A549 (cell line): ENCODE data around the gene NUDT17. TPM values are rescaled to one million over a fixed set of nuclear protein-coding genes. Genes with fewer than 3 reads are reported as not detected.

Experiments used
- ATAC-seq, 2 experiments: fragments of 200-7000 bp in 1 of 2; fragments of >200 bp in 1 of 2; cut with Nextera tagmentation in 1 of 2; cut with Tn5 transposase in 1 of 2; 3 replicates each; pipeline versions ENCODE4 v1.8.0 to v1.9.1; 2018 to 2020; ENCODE audit warnings: mild to moderate bottlenecking in 1 of 2, moderate library complexity in 1 of 2
- CTCF ChIA-PET: fragments of 300-600 bp; sonication (Branson Sonifier 250); formaldehyde crosslinking; extraction: SDS; loops from one replicate; lab custom pipeline; 2021; ENCODE audit warnings: antibody characterized with exemption, inconsistent platforms; lab: Yijun Ruan, JAX
- POLR2A ChIA-PET: fragments of 350-600 bp; formaldehyde crosslinking; extraction: SDS; loops from one replicate; lab custom pipeline; 2021; ENCODE audit warnings: antibody characterized with exemption, inconsistent platforms; lab: Yijun Ruan, JAX
- DNase-seq, 2 experiments: peaks; one replicate each; pipeline versions ENCODE4 v3.0.0 to v3.0.0-alpha.2; 2011 to 2016; ENCODE audit warnings: low read depth in 1 of 2, low spot score in 1 of 2
- FAIRE-seq: peaks from 2 replicates; lab custom pipeline; 2011; peaks lifted over from hg19 to GRCh38; lab: Jason Lieb, UNC
- H3K27ac ChIP-seq, 2 experiments: fragments of >200 bp; sonication (Bioruptor Twin); formaldehyde crosslinking; 3 replicates each; pipeline ENCODE4 v1.5.1; 2016 to 2017
- H3K4me1 ChIP-seq: fragments of >200 bp; sonication (Bioruptor Twin); formaldehyde crosslinking; 3 replicates; pipeline ENCODE4 v1.6.1; 2016
- H3K4me2 ChIP-seq: fragments of >200 bp; sonication (Bioruptor Twin); formaldehyde crosslinking; 3 replicates; pipeline ENCODE4 v1.6.1; 2016
- H3K4me3 ChIP-seq: fragments of >200 bp; sonication (Bioruptor Twin); formaldehyde crosslinking; 3 replicates; pipeline ENCODE4 v1.5.1; 2016
- H3K9me3 ChIP-seq: fragments of >200 bp; sonication (Bioruptor Twin); formaldehyde crosslinking; 3 replicates; pipeline ENCODE4 v1.6.1; 2016
- BHLHE40 ChIP-seq: IDR thresholded peaks from 2 replicates; pipeline ENCODE4 v1.6.1; 2012; ENCODE audit warnings: low read depth, low read length, inconsistent platforms
- CHD4 ChIP-seq: fragments of 200-600 bp; sonication (generic); IDR thresholded peaks from 2 replicates; pipeline ENCODE4 v1.6.1; 2016; ENCODE audit warnings: antibody characterized with exemption, mild to moderate bottlenecking, borderline replicate concordance
- CTCF ChIP-seq: fragments of >200 bp; sonication (Bioruptor Twin); formaldehyde crosslinking; IDR thresholded peaks from 3 replicates; pipeline ENCODE4 v1.5.1; 2016
- EHMT2 ChIP-seq: fragments of 200-600 bp; sonication (generic); IDR thresholded peaks from 2 replicates; pipeline ENCODE4 v1.6.1; 2016; ENCODE audit warnings: antibody characterized with exemption, low read depth, mild to moderate bottlenecking, moderate library complexity
- ELK1 ChIP-seq: fragments of 150-350 bp; IDR thresholded peaks from 2 replicates; pipeline ENCODE4 v1.6.1; 2014; ENCODE audit warnings: low read depth, mild to moderate bottlenecking, low read length
- ESRRA ChIP-seq: fragments of 150-350 bp; IDR thresholded peaks from 2 replicates; pipeline ENCODE4 v1.6.1; 2014; ENCODE audit warnings: mild to moderate bottlenecking, low read length, borderline replicate concordance
- FOSB ChIP-seq: fragments of 250-450 bp; sonication (Bioruptor Pico); IDR thresholded peaks from 2 replicates; pipeline ENCODE4 v1.5.0; 2020; ENCODE audit warnings: mild to moderate bottlenecking, moderate library complexity
- FOSL2 ChIP-seq, 2 experiments: fragments of 450-650 bp in 1 of 2; fragments of >200 bp in 1 of 2; sonication (Bioruptor Twin) in 1 of 2; formaldehyde crosslinking; IDR thresholded peaks; 2 replicates each; pipeline versions ENCODE4 v1.5.0 to v1.6.1; 2016 to 2020; ENCODE audit warnings: mild to moderate bottlenecking in 1 of 2, moderate library complexity in 1 of 2
- GATA3 ChIP-seq: IDR thresholded peaks from 2 replicates; pipeline ENCODE4 v1.6.1; 2012; ENCODE audit warnings: borderline replicate concordance
- HES2 ChIP-seq: fragments of >200 bp; sonication (Bioruptor Twin); formaldehyde crosslinking; IDR thresholded peaks from 2 replicates; pipeline ENCODE4 v1.6.1; 2016
- HOXA7 ChIP-seq: fragments of 250-450 bp; sonication (Bioruptor Pico); IDR thresholded peaks from 2 replicates; pipeline ENCODE4 v1.5.0; 2020; ENCODE audit warnings: mild to moderate bottlenecking, moderate library complexity
- JUN ChIP-seq, 2 experiments: fragments of >200 bp; sonication (Bioruptor Twin); formaldehyde crosslinking; IDR thresholded peaks; 2 replicates in 1 of 2; 3 replicates in 1 of 2; pipeline ENCODE4 v1.6.1; 2016 to 2017
- JUNB ChIP-seq: fragments of >200 bp; sonication (Bioruptor Twin); formaldehyde crosslinking; IDR thresholded peaks from 2 replicates; pipeline ENCODE4 v1.6.1; 2016
- KDM5A ChIP-seq: fragments of 200-600 bp; sonication (generic); IDR thresholded peaks from 2 replicates; pipeline ENCODE4 v1.6.1; 2016; ENCODE audit warnings: antibody characterized with exemption, mild to moderate bottlenecking
- MAFK ChIP-seq: fragments of 450-650 bp; IDR thresholded peaks from 2 replicates; pipeline ENCODE4 v1.6.1; 2014; ENCODE audit not compliant: partially characterized antibody
- MAX ChIP-seq: IDR thresholded peaks from 2 replicates; pipeline ENCODE4 v1.6.1; 2012
- MAZ ChIP-seq: fragments of 150-350 bp; IDR thresholded peaks from 2 replicates; pipeline ENCODE4 v1.6.1; 2014; ENCODE audit warnings: antibody characterized with exemption, low read depth, low read length, borderline replicate concordance
- MYC ChIP-seq: IDR thresholded peaks from 2 replicates; pipeline ENCODE4 v1.6.1; 2012; ENCODE audit warnings: mild to moderate bottlenecking, inconsistent platforms, low read length, improper control_type of control experiment, borderline replicate concordance
- NPAS2 ChIP-seq: fragments of 250-450 bp; sonication (Bioruptor Pico); IDR thresholded peaks from 2 replicates; pipeline ENCODE4 v1.8.0; 2022; ENCODE audit warnings: mild to moderate bottlenecking, moderate library complexity, borderline replicate concordance
- PBX3 ChIP-seq: IDR thresholded peaks from 2 replicates; pipeline ENCODE4 v1.6.1; 2012
- PHF8 ChIP-seq: fragments of 200-600 bp; sonication (generic); IDR thresholded peaks from 2 replicates; pipeline ENCODE4 v1.6.1; 2016; ENCODE audit warnings: low read depth, mild to moderate bottlenecking, antibody characterized with exemption, moderate library complexity, borderline replicate concordance
- POLR2A ChIP-seq: IDR thresholded peaks from 2 replicates; pipeline ENCODE4 v1.6.1; 2012; ENCODE audit warnings: mild to moderate bottlenecking, low read length
- POLR2AphosphoS2 ChIP-seq: conservative IDR thresholded peaks from 2 replicates; pipeline ENCODE4 v1.6.1; 2012; ENCODE audit warnings: low read length, improper control_type of control experiment, inconsistent platforms
- RARB ChIP-seq: fragments of 250-450 bp; sonication (Bioruptor Pico); IDR thresholded peaks from 2 replicates; pipeline ENCODE4 v1.8.0; 2021; ENCODE audit warnings: mild to moderate bottlenecking, moderate library complexity
- RNF2 ChIP-seq: fragments of 200-600 bp; sonication (generic); IDR thresholded peaks from 2 replicates; pipeline ENCODE4 v1.6.1; 2016; ENCODE audit warnings: low read depth, mild to moderate bottlenecking, antibody characterized with exemption, moderate library complexity, borderline replicate concordance
- SMC3 ChIP-seq: fragments of >200 bp; sonication (Bioruptor Twin); formaldehyde crosslinking; IDR thresholded peaks from 3 replicates; pipeline ENCODE4 v1.6.1; 2018; ENCODE audit warnings: inconsistent platforms
- SREBF2 ChIP-seq: fragments of 450-650 bp; IDR thresholded peaks from 2 replicates; pipeline ENCODE4 v1.6.1; 2014; ENCODE audit warnings: mild to moderate bottlenecking, moderate library complexity
- ZC3H11A ChIP-seq: fragments of 450-650 bp; IDR thresholded peaks from 2 replicates; pipeline ENCODE4 v1.6.1; 2014; ENCODE audit warnings: antibody characterized with exemption, mild to moderate bottlenecking
- ZFP36 ChIP-seq: fragments of 450-650 bp; IDR thresholded peaks from 2 replicates; pipeline ENCODE4 v1.6.1; 2014; ENCODE audit warnings: borderline replicate concordance; ENCODE audit not compliant: partially characterized antibody
- ZNF302 ChIP-seq: fragments of 250-450 bp; sonication (Bioruptor Pico); IDR thresholded peaks from 2 replicates; pipeline ENCODE4 v1.9.0; 2021; ENCODE audit warnings: inconsistent platforms, mild to moderate bottlenecking, moderate library complexity
- ZSCAN20 ChIP-seq: fragments of 250-450 bp; sonication (Bioruptor Pico); IDR thresholded peaks from 2 replicates; pipeline ENCODE4 v1.8.0; 2022; ENCODE audit warnings: mild to moderate bottlenecking, moderate library complexity
- WGBS: methylation state at CpG from one replicate; pipeline ENCODE4 v1.1.6; 2017; ENCODE audit errors: missing lambda C conversion rate; 5-methylcytosine and 5-hydroxymethylcytosine counted together
- polyA plus RNA-seq, 4 experiments: library from polyadenylated mRNA; depleted of rRNA in 3 of 4; stranded (reverse); fragments of >200 nt; fragmentation: RNase III in 1 of 4; extraction: RNeasy Plus Mini Kit Qiagen cat#74134 plus additional on column Dnase treatment in 1 of 4; gene quantifications; 2 replicates in 3 of 4; 3 replicates in 1 of 4; pipeline ENCODE4 v1.2.3, GENCODE V29; 2011 to 2017

The NUDT17 gene
- polyA plus RNA-seq, 2 of the 4 experiments (the other 2 are of a cell fraction): 4.9 to 6.7 TPM

GRCh38 chr1:145871994-145872924, 26.8 kb downstream of the NUDT17 start:
- CTCF ChIA-PET: interaction anchor here (0.8 to 3.7 kb wide), 10 partner anchors 8 to 135 kb away, joined by 3 to 19 read pairs (median 5); partner anchors contain the start of gene NUDT17
- H3K4me1 ChIP-seq: no peaks in the 10 kb centered on the region
- 88% methylated on average over 46 of the region's 47 CpGs for WGBS
- DNase-seq (no peak), ATAC-seq (peak in 1 of 2 experiments; percentile 22; a peak in 2 of 6 replicates)
- no peak overlapping the region for H3K4me3 ChIP-seq
- H3K9me3 ChIP-seq: no peaks in the 10 kb centered on the region
- no peak for TF ChIP-seq MAFK
- TF ChIP-seq GATA3: no peak
- TF ChIP-seq ZFP36: no peak
- no peak for TF ChIP-seq KDM5A
- no peak for TF ChIP-seq HES2
- TF ChIP-seq HOXA7 (CRISPR knock-in tag): no peak
- TF ChIP-seq JUN (IDR thresholded peaks at IDR 0.05): no peak
- no peak for TF ChIP-seq ESRRA
- TF ChIP-seq ELK1: no peak
- no peak for TF ChIP-seq SREBF2
- no peak for TF ChIP-seq MYC
- no peak for TF ChIP-seq ZNF302 (CRISPR knock-in tag)
- no peak for TF ChIP-seq FOSL2 (IDR thresholded peaks at IDR 0.05)
- TF ChIP-seq FOSL2 (CRISPR knock-in tag; IDR thresholded peaks at IDR 0.05): no peak
- TF ChIP-seq JUNB: no peak
- no peak for TF ChIP-seq PBX3
- no peak for TF ChIP-seq MAZ
- TF ChIP-seq MAX: no peak
- no peak for TF ChIP-seq ZC3H11A
- no peak for TF ChIP-seq SMC3
- TF ChIP-seq EHMT2: no peak
- TF ChIP-seq, all 56 proteins: peak for 0
- H3K4me2 ChIP-seq: no peak overlapping the region
- POLR2A ChIA-PET: interaction anchor here (0.9 kb wide), 1 partner anchor 55 kb away, joined by 4 read pairs; the partner anchor contains the start of gene RBM8A
- H3K27ac ChIP-seq: no peak overlapping the region
- no peak for FAIRE-seq

- CTCF ChIA-PET: interaction anchor here (0.6 to 2.5 kb wide), 9 partner anchors 9 to 40 kb away, joined by 3 to 15 read pairs (median 5); partner anchors contain the start of gene NUDT17
- TF ChIP-seq CTCF (no peak), FOSL2 (IDR thresholded peaks at IDR 0.05) (no peak), FOSL2 (CRISPR knock-in tag; IDR thresholded peaks at IDR 0.05) (no peak), PHF8 (no peak), PBX3 (no peak), JUN (IDR thresholded peaks at IDR 0.05) (no peak), POLR2A (no peak), EHMT2 (no peak), RNF2 (no peak), MYC (no peak), ZSCAN20 (CRISPR knock-in tag) (no peak), JUNB (no peak), POLR2AphosphoS2 (no peak), BHLHE40 (no peak), FOSB (CRISPR knock-in tag) (no peak), RARB (CRISPR knock-in tag) (no peak), CHD4 (no peak), SREBF2 (no peak), NPAS2 (CRISPR knock-in tag) (no peak)
- TF ChIP-seq, all 56 proteins: peak for 0
- H3K4me2 ChIP-seq: no peak overlapping the region
- H3K4me1 ChIP-seq: peaks cover 10% of the 10 kb centered on the region; the same call in 1 of the 3 replicates
- no peak overlapping the region for H3K27ac ChIP-seq
- WGBS: 89% methylated on average over 12 of the region's 12 CpGs
- POLR2A ChIA-PET: no interaction called here
- no peak for ATAC-seq
- no peak for DNase-seq
- H3K4me3 ChIP-seq: no peak overlapping the region
- FAIRE-seq: no peak
- H3K9me3 ChIP-seq: no peaks in the 10 kb centered on the region
Measured at GRCh38 chr1:145874646-145875045, 29.2 kb downstream of the NUDT17 start.
